ENCODE measurements around the gene AKAP6.

DNA sequence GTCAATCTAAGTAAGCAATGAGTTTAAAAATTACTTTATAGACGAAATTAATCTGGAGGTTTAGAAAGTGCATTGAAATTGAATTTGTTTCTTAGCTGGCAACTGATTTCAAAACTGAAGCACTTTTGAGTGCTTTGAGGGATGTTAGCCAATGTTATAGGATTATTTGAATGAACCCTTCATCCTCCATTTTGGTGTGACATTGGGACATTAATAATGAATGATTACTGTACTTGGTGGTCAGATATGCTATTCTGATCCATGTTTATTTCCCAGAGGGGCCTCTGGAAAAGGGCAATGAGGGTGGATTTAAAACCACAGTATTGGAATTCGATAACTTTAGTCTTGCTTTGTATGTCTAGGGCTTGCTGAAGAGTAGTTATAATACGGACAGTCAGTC lies 183.2 kb downstream of the AKAP6 start:
- TF ChIP-seq, protein P1, sequence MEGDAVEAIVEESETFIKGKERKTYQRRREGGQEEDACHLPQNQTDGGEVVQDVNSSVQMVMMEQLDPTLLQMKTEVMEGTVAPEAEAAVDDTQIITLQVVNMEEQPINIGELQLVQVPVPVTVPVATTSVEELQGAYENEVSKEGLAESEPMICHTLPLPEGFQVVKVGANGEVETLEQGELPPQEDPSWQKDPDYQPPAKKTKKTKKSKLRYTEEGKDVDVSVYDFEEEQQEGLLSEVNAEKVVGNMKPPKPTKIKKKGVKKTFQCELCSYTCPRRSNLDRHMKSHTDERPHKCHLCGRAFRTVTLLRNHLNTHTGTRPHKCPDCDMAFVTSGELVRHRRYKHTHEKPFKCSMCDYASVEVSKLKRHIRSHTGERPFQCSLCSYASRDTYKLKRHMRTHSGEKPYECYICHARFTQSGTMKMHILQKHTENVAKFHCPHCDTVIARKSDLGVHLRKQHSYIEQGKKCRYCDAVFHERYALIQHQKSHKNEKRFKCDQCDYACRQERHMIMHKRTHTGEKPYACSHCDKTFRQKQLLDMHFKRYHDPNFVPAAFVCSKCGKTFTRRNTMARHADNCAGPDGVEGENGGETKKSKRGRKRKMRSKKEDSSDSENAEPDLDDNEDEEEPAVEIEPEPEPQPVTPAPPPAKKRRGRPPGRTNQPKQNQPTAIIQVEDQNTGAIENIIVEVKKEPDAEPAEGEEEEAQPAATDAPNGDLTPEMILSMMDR (conservative IDR thresholded peaks at IDR 0.05; ENCODE audit: low read depth in 2 of 2), result no peak
- TF ChIP-seq JUNB (IDR thresholded peaks at IDR 0.05; ENCODE audit: unreplicated experiment) (no peak), EZH2phosphoT487 (IDR thresholded peaks at IDR 0.05; ENCODE audit: unreplicated experiment) (no peak)
- TF ChIP-seq, protein P2, sequence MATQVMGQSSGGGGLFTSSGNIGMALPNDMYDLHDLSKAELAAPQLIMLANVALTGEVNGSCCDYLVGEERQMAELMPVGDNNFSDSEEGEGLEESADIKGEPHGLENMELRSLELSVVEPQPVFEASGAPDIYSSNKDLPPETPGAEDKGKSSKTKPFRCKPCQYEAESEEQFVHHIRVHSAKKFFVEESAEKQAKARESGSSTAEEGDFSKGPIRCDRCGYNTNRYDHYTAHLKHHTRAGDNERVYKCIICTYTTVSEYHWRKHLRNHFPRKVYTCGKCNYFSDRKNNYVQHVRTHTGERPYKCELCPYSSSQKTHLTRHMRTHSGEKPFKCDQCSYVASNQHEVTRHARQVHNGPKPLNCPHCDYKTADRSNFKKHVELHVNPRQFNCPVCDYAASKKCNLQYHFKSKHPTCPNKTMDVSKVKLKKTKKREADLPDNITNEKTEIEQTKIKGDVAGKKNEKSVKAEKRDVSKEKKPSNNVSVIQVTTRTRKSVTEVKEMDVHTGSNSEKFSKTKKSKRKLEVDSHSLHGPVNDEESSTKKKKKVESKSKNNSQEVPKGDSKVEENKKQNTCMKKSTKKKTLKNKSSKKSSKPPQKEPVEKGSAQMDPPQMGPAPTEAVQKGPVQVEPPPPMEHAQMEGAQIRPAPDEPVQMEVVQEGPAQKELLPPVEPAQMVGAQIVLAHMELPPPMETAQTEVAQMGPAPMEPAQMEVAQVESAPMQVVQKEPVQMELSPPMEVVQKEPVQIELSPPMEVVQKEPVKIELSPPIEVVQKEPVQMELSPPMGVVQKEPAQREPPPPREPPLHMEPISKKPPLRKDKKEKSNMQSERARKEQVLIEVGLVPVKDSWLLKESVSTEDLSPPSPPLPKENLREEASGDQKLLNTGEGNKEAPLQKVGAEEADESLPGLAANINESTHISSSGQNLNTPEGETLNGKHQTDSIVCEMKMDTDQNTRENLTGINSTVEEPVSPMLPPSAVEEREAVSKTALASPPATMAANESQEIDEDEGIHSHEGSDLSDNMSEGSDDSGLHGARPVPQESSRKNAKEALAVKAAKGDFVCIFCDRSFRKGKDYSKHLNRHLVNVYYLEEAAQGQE (IDR thresholded peaks at IDR 0.05; ENCODE audit: unreplicated experiment), result no peak

All from GM23338 (cell line).